H9 (cell line): ENCODE results near the gene NCAM1. TPM values are rescaled to one million over a fixed set of nuclear protein-coding genes. Genes with fewer than 3 reads are reported as not detected.

Experiments
- DNase-seq: peaks from one replicate; pipeline ENCODE4 v3.0.0-alpha.2; 2017
- H2AFZ ChIP-seq: one replicate; pipeline ENCODE4 v1.6.1; 2013; ENCODE audit warnings: mild to moderate bottlenecking, low read length, control low read depth, moderate library complexity
- H2AK5ac ChIP-seq: 2 replicates; pipeline ENCODE4 v1.6.1; 2013; ENCODE audit warnings: low read length, control low read depth, mixed read lengths; ENCODE audit not compliant: insufficient read length
- H2BK120ac ChIP-seq: one replicate; pipeline ENCODE4 v1.6.1; 2013; ENCODE audit warnings: low read depth, mild to moderate bottlenecking, low read length, control low read depth, inconsistent platforms; ENCODE audit not compliant: poor library complexity, severe bottlenecking
- H2BK12ac ChIP-seq: 2 replicates; pipeline ENCODE4 v1.6.1; 2013; ENCODE audit warnings: low read length, control low read depth, mixed read lengths, low read depth; ENCODE audit not compliant: insufficient read length
- H2BK15ac ChIP-seq: 2 replicates; pipeline ENCODE4 v1.6.1; 2013; ENCODE audit warnings: low read depth, low read length, control low read depth
- H2BK20ac ChIP-seq: one replicate; pipeline ENCODE4 v1.6.1; 2013; ENCODE audit warnings: low read depth, mild to moderate bottlenecking, low read length, control low read depth, inconsistent platforms; ENCODE audit not compliant: poor library complexity, severe bottlenecking
- H2BK5ac ChIP-seq: 2 replicates; pipeline ENCODE4 v1.6.1; 2013; ENCODE audit warnings: low read length, control low read depth, mixed read lengths; ENCODE audit not compliant: insufficient read length
- H3K14ac ChIP-seq: 2 replicates; pipeline ENCODE4 v1.6.1; 2013; ENCODE audit warnings: low read length, control low read depth; ENCODE audit not compliant: insufficient read depth
- H3K18ac ChIP-seq: 2 replicates; pipeline ENCODE4 v1.6.1; 2013; ENCODE audit warnings: low read depth, mild to moderate bottlenecking, mixed read lengths, low read length, control low read depth; ENCODE audit not compliant: insufficient read length
- H3K23ac ChIP-seq: 2 replicates; pipeline ENCODE4 v1.6.1; 2013; ENCODE audit warnings: low read length, control low read depth, mixed read lengths, low read depth; ENCODE audit not compliant: insufficient read length
- H3K23me2 ChIP-seq: 2 replicates; pipeline ENCODE4 v1.6.1; 2013; ENCODE audit warnings: low read depth, mild to moderate bottlenecking, mixed read lengths, low read length, control low read depth; ENCODE audit not compliant: insufficient read length, poor library complexity, severe bottlenecking
- H3K27ac ChIP-seq: 2 replicates; pipeline ENCODE4 v1.5.1; 2013; ENCODE audit warnings: low read length, control low read depth, mixed read lengths, low read depth; ENCODE audit not compliant: insufficient read length
- H3K27me3 ChIP-seq: 2 replicates; pipeline ENCODE4 v1.6.1; 2013; ENCODE audit warnings: low read length, control low read depth, inconsistent platforms; ENCODE audit not compliant: insufficient read depth
- H3K4ac ChIP-seq: 2 replicates; pipeline ENCODE4 v1.6.1; 2013; ENCODE audit warnings: low read depth, mild to moderate bottlenecking, control low read depth, inconsistent platforms, low read length, moderate library complexity
- H3K4me1 ChIP-seq: 2 replicates; pipeline ENCODE4 v1.6.1; 2013; ENCODE audit warnings: low read length, control low read depth, inconsistent platforms; ENCODE audit not compliant: insufficient read depth
- H3K4me2 ChIP-seq: 2 replicates; pipeline ENCODE4 v1.6.1; 2013; ENCODE audit warnings: low read length, control low read depth, mixed read lengths; ENCODE audit not compliant: insufficient read length, insufficient read depth
- H3K56ac ChIP-seq: 2 replicates; pipeline ENCODE4 v1.6.1; 2013; ENCODE audit warnings: low read depth, mild to moderate bottlenecking, mixed read lengths, low read length, control low read depth; ENCODE audit not compliant: insufficient read length
- H3K79me1 ChIP-seq: 2 replicates; pipeline ENCODE4 v1.6.1; 2013; ENCODE audit warnings: low read depth, mild to moderate bottlenecking, moderate library complexity, low read length, control low read depth, inconsistent platforms; ENCODE audit not compliant: insufficient read depth, poor library complexity, severe bottlenecking
- H3K79me2 ChIP-seq: 2 replicates; pipeline ENCODE4 v1.6.1; 2013; ENCODE audit warnings: low read length, control low read depth, inconsistent platforms; ENCODE audit not compliant: insufficient read depth
- H3K9ac ChIP-seq: 2 replicates; pipeline ENCODE4 v1.6.1; 2013; ENCODE audit warnings: low read length, control low read depth, mixed read lengths; ENCODE audit not compliant: insufficient read length; ENCODE audit errors: extremely low read depth
- H3K9me3 ChIP-seq: one replicate; pipeline ENCODE4 v1.6.1; 2013; ENCODE audit warnings: low read depth, low read length, inconsistent platforms; ENCODE audit not compliant: control insufficient read depth
- H3T11ph ChIP-seq: one replicate; pipeline ENCODE4 v1.6.1; 2013; ENCODE audit warnings: mild to moderate bottlenecking, low read length, control low read depth, inconsistent platforms
- H4K20me1 ChIP-seq: one replicate; pipeline ENCODE4 v1.6.1; 2013; ENCODE audit not compliant: control insufficient read depth, insufficient read length, insufficient read depth
- H4K5ac ChIP-seq: 2 replicates; pipeline ENCODE4 v1.6.1; 2013; ENCODE audit warnings: low read depth, mild to moderate bottlenecking, mixed read lengths, low read length, control low read depth; ENCODE audit not compliant: insufficient read length
- H4K8ac ChIP-seq: replicated peaks from 2 replicates; pipeline ENCODE4 v1.6.1; 2013; ENCODE audit warnings: low read length, control low read depth, mixed read lengths, low read depth; ENCODE audit not compliant: insufficient read length
- H4K91ac ChIP-seq: 2 replicates; pipeline ENCODE4 v1.6.1; 2013; ENCODE audit warnings: low read depth, mild to moderate bottlenecking, moderate library complexity, mixed read lengths, low read length, control low read depth; ENCODE audit not compliant: insufficient read length
- H3K27ac Mint-ChIP-seq, 3 experiments: 2 replicates in 2 of 3; 3 replicates in 1 of 3; pipeline ENCODE4 v1.8.0; 2020 to 2021; ENCODE audit warnings: mixed read lengths in 3 of 3, mild to moderate bottlenecking in 1 of 3, moderate library complexity in 1 of 3
- H3K27me3 Mint-ChIP-seq: 2 replicates; pipeline ENCODE4 v1.8.0; 2021; ENCODE audit warnings: low read depth, mild to moderate bottlenecking, moderate library complexity, mixed read lengths
- H3K36me3 Mint-ChIP-seq, 3 experiments: 2 replicates in 2 of 3; 3 replicates in 1 of 3; pipeline ENCODE4 v1.8.0; 2020 to 2021; ENCODE audit warnings: low read depth in 3 of 3, mixed read lengths in 3 of 3; ENCODE audit not compliant: insufficient read depth in 1 of 3
- H3K4me1 Mint-ChIP-seq, 2 experiments: 2 replicates each; pipeline ENCODE4 v1.8.0; 2020; ENCODE audit warnings: mixed read lengths in 2 of 2
- H3K4me3 Mint-ChIP-seq, 2 experiments: 2 replicates in 1 of 2; 3 replicates in 1 of 2; pipeline ENCODE4 v1.8.0; 2020 to 2021; ENCODE audit warnings: mild to moderate bottlenecking in 2 of 2, mixed read lengths in 2 of 2, moderate library complexity in 1 of 2
- H3K9me3 Mint-ChIP-seq, 2 experiments: 2 replicates in 1 of 2; 3 replicates in 1 of 2; pipeline ENCODE4 v1.8.0; 2020; ENCODE audit warnings: mild to moderate bottlenecking in 2 of 2, mixed read lengths in 2 of 2, moderate library complexity in 1 of 2
- WGBS: extraction: QIAGEN DNeasy Blood & Tissue Kit; methylation state at CpG from one replicate; pipeline ENCODE4 v1.1.7; 2013; ENCODE audit warnings: missing lambda C conversion rate, low lambda C conversion rate, mixed read lengths; ENCODE audit not compliant: insufficient read length; ENCODE audit errors: extremely low coverage; 5-methylcytosine and 5-hydroxymethylcytosine counted together
- total RNA-seq: library from RNA; stranded (reverse); gene quantifications from 2 replicates; pipeline ENCODE4 v1.2.1, GENCODE V29; 2021
- TF ChIP-seq, protein P1 (sequence below): fragments of 200-600 bp; sonication (generic); conservative IDR thresholded peaks from 3 replicates; pipeline ENCODE4 v1.8.0; 2021; ENCODE audit warnings: antibody characterized with exemption, mild to moderate bottlenecking

Gene NCAM1
- total RNA-seq, 1 experiment from 2014 or later, result 2.5 TPM

GRCh38 chr11:113045146-113045545, 83.9 kb downstream of the NCAM1 start:
- no peaks in the 10 kb centered on the region for H4K20me1 ChIP-seq
- Mint-ChIP-seq H3K27ac (no peak overlapping the region; a peak in 1 of 7 replicates), H3K4me1 (peaks cover 12 to 13% of the 10 kb centered on the region in 2 experiments), H3K9me3 (peaks cover 0 to 9% of the 10 kb centered on the region in 2 experiments; a peak in 4 of 5 replicates), H3K27me3 (no peaks in the 10 kb centered on the region; the same call in none of the 2 replicates), H3K36me3 (peaks cover 0 to 2% (median 0%) of the 10 kb centered on the region in 3 experiments; a peak in 3 of 7 replicates), H3K4me3 (no peak overlapping the region)
- peaks cover 3% of the 10 kb centered on the region; the same call in 1 of the 2 replicates for H3K4me1 ChIP-seq
- H2BK20ac ChIP-seq, result no peak overlapping the region
- H3K23me2 ChIP-seq, result no peaks in the 10 kb centered on the region
- no peaks in the 10 kb centered on the region for H3K79me2 ChIP-seq
- no peak overlapping the region for H3K56ac ChIP-seq
- no peak overlapping the region for H2AK5ac ChIP-seq
- H2BK120ac ChIP-seq, result no peak overlapping the region
- TF ChIP-seq, protein P1, sequence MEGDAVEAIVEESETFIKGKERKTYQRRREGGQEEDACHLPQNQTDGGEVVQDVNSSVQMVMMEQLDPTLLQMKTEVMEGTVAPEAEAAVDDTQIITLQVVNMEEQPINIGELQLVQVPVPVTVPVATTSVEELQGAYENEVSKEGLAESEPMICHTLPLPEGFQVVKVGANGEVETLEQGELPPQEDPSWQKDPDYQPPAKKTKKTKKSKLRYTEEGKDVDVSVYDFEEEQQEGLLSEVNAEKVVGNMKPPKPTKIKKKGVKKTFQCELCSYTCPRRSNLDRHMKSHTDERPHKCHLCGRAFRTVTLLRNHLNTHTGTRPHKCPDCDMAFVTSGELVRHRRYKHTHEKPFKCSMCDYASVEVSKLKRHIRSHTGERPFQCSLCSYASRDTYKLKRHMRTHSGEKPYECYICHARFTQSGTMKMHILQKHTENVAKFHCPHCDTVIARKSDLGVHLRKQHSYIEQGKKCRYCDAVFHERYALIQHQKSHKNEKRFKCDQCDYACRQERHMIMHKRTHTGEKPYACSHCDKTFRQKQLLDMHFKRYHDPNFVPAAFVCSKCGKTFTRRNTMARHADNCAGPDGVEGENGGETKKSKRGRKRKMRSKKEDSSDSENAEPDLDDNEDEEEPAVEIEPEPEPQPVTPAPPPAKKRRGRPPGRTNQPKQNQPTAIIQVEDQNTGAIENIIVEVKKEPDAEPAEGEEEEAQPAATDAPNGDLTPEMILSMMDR, result no peak
- no peak overlapping the region for H3K4me2 ChIP-seq
- no peak overlapping the region for H4K8ac ChIP-seq
- H3K27me3 ChIP-seq, result no peaks in the 10 kb centered on the region
- no peak overlapping the region for H3K9ac ChIP-seq
- H2BK12ac ChIP-seq, result no peak overlapping the region
- no peak overlapping the region for H3K18ac ChIP-seq
- DNase-seq, result peak; percentile 48
- H3K23ac ChIP-seq, result no peak overlapping the region
- no peak overlapping the region for H2BK15ac ChIP-seq
- no peak overlapping the region for H2AFZ ChIP-seq
- no peaks in the 10 kb centered on the region for H3K79me1 ChIP-seq
- no peak overlapping the region for H4K91ac ChIP-seq
- H3K14ac ChIP-seq, result no peak overlapping the region
- no peak overlapping the region for H4K5ac ChIP-seq
- no peak overlapping the region for H3T11ph ChIP-seq
- H3K27ac ChIP-seq, result no peak overlapping the region
- no peak overlapping the region for H2BK5ac ChIP-seq
- H3K4ac ChIP-seq, result no peak overlapping the region
- no peaks in the 10 kb centered on the region for H3K9me3 ChIP-seq
- no CpG with 5 or more reads among the region's 15 CpGs for WGBS
